ENCODE data around the gene MOCS1.

MOCS1 gene

DNA sequence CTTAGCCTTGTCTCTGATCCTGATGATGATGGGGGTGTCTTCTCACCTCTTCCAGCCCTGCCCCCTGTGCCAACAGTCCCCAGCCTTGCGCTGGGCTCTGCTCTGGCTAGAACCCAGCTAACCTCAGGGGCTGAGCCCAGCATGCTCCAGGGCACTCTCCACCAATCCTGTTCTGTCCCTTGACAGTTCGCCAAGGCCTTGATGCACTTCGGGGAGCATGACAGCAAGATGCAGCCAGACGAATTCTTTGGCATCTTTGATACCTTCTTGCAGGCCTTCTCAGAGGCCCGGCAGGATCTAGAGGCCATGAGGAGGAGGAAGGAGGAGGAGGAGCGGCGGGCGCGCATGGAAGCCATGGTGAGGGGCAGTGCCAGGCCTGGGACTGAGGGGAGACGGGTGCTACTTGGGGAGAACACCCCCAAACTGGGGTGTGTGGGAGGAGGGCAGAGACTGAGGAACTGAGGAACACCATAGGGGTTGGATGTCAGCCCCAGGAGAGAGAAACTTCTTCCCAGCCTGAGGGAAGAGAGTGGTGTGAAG, 33.1 kb downstream of the MOCS1 start:
- no peak for DNase-seq

DNA sequence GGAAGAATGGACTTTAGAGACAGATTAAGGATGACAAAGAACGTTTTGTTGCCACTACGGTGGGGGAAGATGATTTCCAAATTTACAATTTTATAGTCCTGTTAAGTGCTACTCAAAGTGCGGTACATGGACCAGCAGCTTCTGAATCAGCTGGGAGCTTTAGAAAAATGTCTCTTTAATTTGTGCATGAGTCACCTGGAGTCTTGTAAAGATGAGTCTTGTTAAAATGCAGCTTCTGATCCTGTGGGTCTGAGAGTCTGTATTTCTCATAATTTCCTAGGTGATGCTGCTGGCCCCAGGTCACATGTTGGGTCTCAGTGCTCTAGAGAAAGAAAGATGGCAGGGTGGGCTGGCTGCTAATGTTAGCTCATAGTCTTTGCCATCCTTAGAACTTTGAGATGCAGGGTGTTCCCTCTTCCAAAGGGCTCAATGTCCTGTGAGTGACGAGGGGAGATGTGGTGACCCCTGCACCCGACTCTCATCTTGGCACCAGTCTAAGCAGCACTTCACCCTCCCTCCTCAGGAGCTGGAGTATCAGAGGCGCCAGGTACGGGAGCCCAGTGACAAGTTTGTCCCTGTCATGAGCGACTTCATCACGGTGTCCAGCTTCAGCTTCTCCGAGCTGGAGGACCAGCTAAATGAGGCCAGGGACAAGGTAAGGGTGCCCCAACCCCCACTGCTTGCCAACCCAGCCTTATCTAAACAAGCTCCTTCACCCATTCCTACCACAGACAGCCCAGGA, 34.5 kb downstream of the MOCS1 start:
- DNase-seq, result no peak

DNA sequence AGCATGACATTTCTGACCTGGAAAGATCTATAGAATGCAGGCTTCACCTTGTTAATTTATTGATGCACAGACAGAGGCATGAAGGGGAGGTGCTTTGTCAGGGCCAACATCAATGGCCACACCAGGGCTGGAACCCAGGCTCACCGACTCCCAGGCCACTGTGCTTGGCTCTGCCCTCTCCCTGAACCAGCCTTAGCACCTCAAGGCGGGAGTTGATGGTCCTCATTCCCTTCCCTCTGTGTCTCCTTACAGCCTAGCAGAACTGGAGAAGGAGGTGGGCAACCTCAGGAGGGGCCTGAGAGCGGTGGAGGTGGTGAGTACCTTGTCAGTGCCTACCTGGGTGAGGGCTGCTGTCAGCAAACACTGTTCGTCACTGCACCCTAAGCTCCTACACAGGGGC, 35.6 kb downstream of the MOCS1 start:
- no peak for DNase-seq

DNA sequence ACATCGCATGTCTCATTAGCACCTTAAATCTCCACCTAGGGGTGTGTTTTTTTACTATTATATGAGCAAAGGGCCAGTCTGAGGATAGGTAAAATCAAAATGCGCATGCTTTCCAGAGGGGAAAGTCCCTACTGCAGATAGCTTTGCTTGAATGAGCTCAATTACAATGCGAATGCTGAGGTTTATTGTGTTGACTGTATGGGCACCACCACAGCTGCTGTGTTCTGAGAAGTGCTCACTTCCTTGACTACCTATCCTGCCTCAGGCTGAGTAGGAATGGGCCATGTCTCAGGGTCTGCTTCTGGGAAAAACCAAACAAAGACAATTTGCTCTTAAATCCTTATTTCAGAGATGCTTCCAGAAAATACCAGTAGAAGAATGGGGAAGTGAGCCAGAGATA, 36.6 kb downstream of the MOCS1 start:
- no peak for DNase-seq

DNA sequence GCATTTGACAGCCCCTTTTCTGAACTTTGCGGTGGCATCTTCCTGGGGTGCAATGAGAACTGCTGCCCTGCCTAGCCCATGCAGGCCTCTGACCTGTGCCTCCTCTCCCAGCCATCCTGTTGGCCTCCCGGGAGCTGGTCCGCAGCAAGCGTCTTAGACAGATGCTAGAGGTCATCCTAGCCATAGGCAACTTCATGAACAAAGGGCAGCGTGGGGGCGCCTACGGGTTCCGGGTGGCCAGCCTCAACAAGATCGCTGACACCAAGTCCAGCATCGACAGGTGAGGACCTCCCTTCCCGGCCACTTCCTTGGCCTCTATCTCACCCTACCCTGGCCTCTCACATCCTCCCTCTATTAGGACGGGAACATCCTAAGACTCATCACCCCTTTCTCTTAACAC, 37.6 kb downstream of the MOCS1 start:
- DNase-seq, result no peak

- no peak for DNase-seq
Observed at GRCh38 chr6:39893286-39893685, 41.0 kb downstream of the MOCS1 start.

- DNase-seq, result peak; percentile 2 to 29
Observed at GRCh38 chr6:39892490-39893129, 41.7 kb downstream of the MOCS1 start.

GRCh38 chr6:39891976-39892375, 42.3 kb downstream of the MOCS1 start:
- no peak for DNase-seq

DNA sequence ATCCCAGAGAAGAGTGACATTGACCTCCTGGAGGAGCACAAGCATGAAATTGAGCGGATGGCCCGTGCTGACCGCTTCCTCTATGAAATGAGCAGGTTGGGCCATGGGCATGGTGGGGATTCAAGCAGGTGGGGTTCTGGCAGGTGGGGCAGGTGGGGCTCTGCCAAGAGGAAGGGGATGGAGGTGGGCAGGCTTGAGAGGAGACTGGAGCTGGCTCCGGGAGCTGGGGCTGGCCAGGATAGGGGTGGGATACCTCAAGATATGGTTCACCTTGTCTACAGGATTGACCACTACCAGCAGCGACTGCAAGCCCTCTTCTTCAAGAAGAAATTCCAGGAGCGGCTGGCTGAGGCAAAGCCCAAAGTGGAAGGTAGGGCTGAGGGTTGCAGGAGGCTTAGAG, 42.9 kb downstream of the MOCS1 start:
- no peak for DNase-seq

GRCh38 chr6:39889229-39889628, 45.0 kb downstream of the MOCS1 start:
- no peak for DNase-seq

DNA sequence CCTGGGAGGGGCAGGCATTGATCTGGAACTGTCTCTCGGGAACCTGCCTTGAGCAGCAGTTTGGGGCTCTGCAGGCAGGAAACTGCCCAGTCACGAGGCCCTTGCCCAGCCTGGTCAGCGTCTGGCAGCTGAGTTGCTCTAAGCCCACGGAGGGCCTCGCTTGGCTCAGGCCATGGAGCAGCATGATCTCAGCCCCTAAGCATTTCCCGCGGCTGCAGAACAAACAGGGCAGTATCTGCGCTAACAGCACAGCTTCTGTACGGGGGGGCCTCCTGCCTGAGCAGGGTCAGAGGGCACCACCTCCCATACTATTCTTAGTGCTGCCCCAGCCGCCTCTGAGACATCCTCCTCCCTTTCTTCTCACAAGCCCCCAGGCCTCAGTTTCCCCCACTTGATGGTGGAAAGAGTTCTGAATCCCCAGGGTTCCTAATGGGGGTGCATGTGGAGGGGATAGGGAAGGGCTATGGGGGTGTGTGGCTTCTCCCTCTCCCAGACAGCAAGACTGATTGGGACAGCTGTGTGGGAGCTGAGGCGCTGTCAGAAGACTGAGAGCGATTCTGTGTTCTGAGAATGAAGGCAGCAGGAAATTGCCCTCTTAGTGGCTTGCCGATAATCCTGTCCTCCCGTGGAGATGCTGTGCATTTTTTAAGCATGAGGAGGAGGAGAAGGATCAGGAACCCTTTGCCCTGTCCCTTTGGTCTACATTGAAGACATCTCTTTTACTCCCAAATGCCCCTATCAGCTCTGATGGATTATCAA, 46.4 kb downstream of the MOCS1 start:
- DNase-seq, result no peak

DNA sequence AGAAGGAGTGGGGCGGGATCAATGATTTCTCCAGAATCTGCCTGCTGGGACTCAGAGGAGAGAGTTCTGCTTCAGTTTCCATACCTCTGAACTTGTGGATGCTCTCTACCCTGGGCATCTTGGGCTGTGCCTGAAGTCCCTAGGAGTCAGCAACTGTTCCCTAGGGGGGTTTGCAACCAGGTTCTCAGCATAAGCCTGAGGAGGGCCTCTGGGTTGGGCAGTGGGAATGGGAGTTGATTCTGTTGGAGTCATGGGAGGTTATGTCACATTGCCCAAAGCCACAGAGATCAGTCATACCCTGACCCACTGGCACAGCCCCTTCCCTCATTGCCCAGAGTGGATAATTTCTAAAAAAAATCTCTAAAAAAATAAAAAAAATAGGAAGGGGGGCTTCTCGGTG, 47.4 kb downstream of the MOCS1 start:
- no peak for DNase-seq

- no peak for DNase-seq
Observed at GRCh38 chr6:39885691-39886090, 48.6 kb downstream of the MOCS1 start.

- no peak for DNase-seq
Observed at GRCh38 chr6:39884696-39885095, 49.6 kb downstream of the MOCS1 start.

GRCh38 chr6:39882531-39882899, 51.7 kb downstream of the MOCS1 start:
- no peak for DNase-seq

GRCh38 chr6:39881851-39882530, 52.3 kb downstream of the MOCS1 start:
- no peak for DNase-seq

DNA sequence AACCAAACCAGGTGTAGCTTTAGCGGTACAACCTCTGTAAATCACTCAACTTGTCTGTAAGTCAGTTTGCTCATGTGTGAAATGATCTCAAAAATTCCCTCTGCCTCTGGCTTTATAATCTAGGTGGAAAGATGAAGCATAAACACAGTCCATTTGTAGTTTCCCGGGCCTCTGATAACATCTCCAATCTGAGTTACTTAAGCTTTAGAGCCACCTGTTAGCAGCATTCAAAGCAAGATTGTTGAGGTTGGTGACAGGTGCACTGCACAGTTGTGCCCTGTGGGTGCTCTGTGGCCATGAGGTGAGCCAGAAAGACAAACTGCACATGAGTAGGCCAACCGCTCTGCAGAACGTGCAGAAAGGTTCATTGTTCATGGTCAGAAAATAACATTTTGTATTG, 53.7 kb downstream of the MOCS1 start:
- no peak for DNase-seq

DNA sequence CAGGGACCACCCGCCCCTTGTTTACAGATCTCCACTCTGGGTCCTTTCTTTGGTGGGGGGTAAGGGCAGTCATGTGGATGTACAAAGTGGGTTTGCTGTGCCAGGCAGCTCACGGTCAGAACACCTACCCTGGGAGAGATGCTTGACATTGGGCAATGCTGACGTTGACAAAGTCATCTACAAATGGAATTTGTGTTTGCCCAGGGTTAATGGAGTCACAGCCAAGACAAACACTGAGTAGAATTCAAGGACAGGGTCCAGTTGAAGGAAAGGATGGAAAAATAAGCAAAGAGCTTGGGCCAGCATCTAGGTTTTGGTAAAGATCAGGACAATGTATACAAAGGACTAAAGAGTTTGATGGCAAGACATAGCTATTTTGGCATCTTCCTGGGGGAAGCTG, 54.7 kb downstream of the MOCS1 start:
- DNase-seq, result no peak

- DNase-seq, result no peak
Observed at GRCh38 chr6:39876826-39877225, 57.4 kb downstream of the MOCS1 start.

DNA sequence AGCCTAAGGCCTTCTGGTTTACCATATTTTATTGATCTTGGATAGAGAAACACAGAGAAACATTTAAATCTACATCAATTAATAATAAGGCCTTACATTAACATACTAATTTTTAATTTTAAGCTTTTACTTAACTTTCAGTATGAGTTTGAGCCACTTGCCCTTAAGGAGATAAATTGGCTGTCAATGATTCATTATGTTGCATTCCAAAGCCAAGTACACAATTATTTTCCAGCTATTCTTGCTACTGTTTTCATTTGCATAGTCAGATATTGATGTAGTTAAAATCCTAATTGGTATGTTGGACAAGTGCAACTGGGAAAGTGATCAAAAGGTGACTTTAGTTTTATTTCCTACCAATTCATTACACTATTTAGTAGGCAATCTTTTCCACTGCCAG, 58.2 kb downstream of the MOCS1 start:
- DNase-seq, result no peak

DNA sequence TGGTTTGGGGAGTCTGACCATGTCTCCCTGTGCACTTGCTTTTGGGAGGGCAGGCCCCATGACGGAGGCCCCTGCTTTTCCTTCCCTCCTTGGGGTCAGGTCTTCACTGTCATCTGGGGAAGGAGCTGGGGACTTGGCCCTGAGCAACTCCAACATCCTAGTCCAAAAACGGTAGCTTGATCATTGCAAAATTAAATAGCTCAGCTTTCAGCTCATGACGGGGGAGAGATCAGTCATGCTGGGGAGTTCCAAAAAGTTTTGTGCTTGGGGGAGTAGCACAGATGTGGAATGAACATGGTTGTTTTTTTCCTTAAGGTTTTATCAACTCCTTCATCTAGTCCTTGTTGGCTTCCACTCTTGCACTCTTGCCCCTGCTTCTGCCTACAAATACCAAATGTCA, 60.8 kb downstream of the MOCS1 start:
- DNase-seq, result no peak

DNA sequence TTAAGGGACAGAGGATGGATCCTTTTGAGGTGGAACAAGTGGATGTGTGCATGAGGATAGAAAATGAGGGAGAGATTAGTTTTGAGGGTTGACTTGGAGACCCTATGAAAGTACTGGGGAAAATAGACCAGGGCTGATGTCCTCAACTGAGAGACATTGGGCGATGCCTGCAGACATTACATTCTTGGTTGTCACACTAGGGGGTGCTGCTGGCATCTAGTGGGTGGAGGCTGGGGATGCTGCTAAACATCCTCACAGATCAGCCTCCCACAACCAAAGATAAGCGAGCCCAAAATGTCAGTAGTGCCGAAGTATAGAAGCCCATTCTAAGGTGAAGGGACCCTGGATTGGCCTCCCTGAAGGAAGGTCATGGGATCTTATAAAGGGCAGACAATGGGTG, 63.3 kb downstream of the MOCS1 start:
- no peak for DNase-seq

- DNase-seq, result no peak
Observed at GRCh38 chr6:39867592-39867991, 66.7 kb downstream of the MOCS1 start.
